ENCODE measurements around the gene NOS1AP.

DNA sequence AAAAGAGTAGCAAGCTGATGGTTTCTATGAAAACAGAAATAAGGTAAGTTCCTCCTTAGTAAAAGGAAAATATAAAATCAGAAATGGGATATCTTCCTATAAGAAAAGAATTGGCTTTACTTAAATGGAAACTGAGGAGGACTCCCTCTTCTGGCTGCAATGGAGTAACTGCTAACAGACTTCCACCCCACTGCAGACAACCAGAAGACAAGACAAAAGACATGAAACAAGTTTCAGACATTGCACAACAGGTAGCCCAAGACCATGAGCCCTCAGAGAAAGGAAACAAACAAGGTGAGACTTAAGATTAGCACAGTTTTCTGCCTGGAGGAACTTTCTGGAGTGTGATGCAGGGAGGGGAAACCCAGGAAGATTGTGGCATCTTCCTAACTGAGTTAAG lies 28.8 kb upstream of the NOS1AP start:
- TF ChIP-seq, protein P1, sequence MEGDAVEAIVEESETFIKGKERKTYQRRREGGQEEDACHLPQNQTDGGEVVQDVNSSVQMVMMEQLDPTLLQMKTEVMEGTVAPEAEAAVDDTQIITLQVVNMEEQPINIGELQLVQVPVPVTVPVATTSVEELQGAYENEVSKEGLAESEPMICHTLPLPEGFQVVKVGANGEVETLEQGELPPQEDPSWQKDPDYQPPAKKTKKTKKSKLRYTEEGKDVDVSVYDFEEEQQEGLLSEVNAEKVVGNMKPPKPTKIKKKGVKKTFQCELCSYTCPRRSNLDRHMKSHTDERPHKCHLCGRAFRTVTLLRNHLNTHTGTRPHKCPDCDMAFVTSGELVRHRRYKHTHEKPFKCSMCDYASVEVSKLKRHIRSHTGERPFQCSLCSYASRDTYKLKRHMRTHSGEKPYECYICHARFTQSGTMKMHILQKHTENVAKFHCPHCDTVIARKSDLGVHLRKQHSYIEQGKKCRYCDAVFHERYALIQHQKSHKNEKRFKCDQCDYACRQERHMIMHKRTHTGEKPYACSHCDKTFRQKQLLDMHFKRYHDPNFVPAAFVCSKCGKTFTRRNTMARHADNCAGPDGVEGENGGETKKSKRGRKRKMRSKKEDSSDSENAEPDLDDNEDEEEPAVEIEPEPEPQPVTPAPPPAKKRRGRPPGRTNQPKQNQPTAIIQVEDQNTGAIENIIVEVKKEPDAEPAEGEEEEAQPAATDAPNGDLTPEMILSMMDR (IDR thresholded peaks at IDR 0.05; ENCODE audit: low read depth, low read length, poor library complexity, severe bottlenecking) = peak; percentile 62
- TF ChIP-seq EZH2phosphoT487 (IDR thresholded peaks at IDR 0.05; ENCODE audit: borderline replicate concordance, low read length) = no peak

Data from DOHH2 (cell line).